Suprapubic skin (tissue), 4 donors: ENCODE results near the gene FAM117B.

Experiments used
- EP300 ChIP-seq: sonication (generic); formaldehyde crosslinking; IDR thresholded peaks from one replicate; pipeline ENCODE4 v1.6.1; 2017; ENCODE audit warnings: antibody characterized with exemption
- POLR2A ChIP-seq, 2 donors: fragments of 450-650 bp; IDR thresholded peaks; one replicate each; pipeline ENCODE4 v1.6.1; 2017; ENCODE audit warnings: antibody characterized with exemption in 2 of 2, mild to moderate bottlenecking in 2 of 2, moderate library complexity in 2 of 2
- POLR2AphosphoS5 ChIP-seq, 3 donors: sonication (generic); formaldehyde crosslinking; IDR thresholded peaks; one replicate each; pipeline ENCODE4 v1.6.1; 2017; ENCODE audit warnings: antibody characterized with exemption in 3 of 3
- TF ChIP-seq, protein P1 (sequence below), 2 donors: fragments of 200-600 bp in 1 of 2; fragments of 450-650 bp in 1 of 2; sonication (generic) in 1 of 2; IDR thresholded peaks; one replicate each; pipeline ENCODE4 v1.5.1; 2016 to 2019; ENCODE audit warnings: antibody characterized with exemption in 2 of 2, mild to moderate bottlenecking in 1 of 2, moderate library complexity in 1 of 2

GRCh38 chr2:202769201-202769600, 134.4 kb downstream of the FAM117B start:
- TF ChIP-seq, protein P1, sequence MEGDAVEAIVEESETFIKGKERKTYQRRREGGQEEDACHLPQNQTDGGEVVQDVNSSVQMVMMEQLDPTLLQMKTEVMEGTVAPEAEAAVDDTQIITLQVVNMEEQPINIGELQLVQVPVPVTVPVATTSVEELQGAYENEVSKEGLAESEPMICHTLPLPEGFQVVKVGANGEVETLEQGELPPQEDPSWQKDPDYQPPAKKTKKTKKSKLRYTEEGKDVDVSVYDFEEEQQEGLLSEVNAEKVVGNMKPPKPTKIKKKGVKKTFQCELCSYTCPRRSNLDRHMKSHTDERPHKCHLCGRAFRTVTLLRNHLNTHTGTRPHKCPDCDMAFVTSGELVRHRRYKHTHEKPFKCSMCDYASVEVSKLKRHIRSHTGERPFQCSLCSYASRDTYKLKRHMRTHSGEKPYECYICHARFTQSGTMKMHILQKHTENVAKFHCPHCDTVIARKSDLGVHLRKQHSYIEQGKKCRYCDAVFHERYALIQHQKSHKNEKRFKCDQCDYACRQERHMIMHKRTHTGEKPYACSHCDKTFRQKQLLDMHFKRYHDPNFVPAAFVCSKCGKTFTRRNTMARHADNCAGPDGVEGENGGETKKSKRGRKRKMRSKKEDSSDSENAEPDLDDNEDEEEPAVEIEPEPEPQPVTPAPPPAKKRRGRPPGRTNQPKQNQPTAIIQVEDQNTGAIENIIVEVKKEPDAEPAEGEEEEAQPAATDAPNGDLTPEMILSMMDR (IDR thresholded peaks at IDR 0.05): no peak
- TF ChIP-seq EP300 (no peak), POLR2A (IDR thresholded peaks at IDR 0.05) (no peak), POLR2AphosphoS5 (IDR thresholded peaks at IDR 0.05) (no peak)
